ENCODE measurements around the gene RCN2.

GRCh38 chr15:76993114-76993725, 61.7 kb downstream of the RCN2 start:
- TF ChIP-seq CTCF (IDR thresholded peaks at IDR 0.05) (no peak), POLR2A (IDR thresholded peaks at IDR 0.05) (no peak), EP300 (IDR thresholded peaks at IDR 0.05) (no peak)

Measured in gastroesophageal sphincter (tissue), 3 donors.